ENCODE measurements around the gene LRRC28.

Gene LRRC28

DNA sequence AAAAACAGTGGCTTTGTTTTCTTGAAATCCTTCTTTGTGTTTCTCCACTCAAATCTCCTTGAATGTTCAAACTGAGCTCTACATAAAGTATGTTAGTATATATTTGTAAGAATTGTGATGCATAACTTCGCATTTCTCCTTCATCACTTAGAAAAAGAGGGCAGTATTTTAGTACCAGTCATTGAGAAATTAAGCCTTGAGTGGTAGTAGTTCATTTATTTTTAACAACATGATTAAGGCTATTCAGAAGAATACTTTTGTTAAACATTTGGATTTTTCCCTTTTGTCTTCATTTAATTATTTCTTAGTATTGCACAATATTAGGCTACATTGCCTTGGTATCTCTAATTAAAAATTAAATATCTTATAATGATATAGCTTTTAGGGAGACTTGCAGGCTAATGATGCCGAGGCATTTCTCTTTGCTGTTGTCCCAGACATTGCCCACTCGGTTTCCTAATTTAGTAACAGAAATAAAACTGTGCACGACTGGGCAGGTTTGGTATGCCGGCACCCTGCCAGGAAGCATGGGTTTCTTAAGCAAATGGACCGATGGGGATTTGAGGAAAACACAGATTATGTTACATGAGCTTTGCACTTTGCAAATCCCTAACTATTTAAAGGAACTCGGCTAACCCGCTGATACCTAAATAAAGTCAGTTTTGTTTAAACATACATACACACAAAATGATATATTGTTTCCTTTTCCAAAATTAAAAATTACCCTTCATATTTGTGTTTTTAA lies 54.7 kb downstream of the LRRC28 start (continued):
- TF ChIP-seq ZNF16 (tag by site-specific recombination; IDR thresholded peaks at IDR 0.05; ENCODE audit: low read depth) = no peak
- TF ChIP-seq, protein P1, sequence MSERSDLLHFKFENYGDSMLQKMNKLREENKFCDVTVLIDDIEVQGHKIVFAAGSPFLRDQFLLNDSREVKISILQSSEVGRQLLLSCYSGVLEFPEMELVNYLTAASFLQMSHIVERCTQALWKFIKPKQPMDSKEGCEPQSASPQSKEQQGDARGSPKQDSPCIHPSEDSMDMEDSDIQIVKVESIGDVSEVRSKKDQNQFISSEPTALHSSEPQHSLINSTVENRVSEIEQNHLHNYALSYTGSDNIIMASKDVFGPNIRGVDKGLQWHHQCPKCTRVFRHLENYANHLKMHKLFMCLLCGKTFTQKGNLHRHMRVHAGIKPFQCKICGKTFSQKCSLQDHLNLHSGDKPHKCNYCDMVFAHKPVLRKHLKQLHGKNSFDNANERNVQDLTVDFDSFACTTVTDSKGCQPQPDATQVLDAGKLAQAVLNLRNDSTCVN (tag by site-specific recombination; optimal IDR thresholded peaks at IDR 0.05) = no peak
- peak; percentile 77 for TF ChIP-seq IKZF3 (tag by site-specific recombination; IDR thresholded peaks at IDR 0.05)
- TF ChIP-seq, protein P2, sequence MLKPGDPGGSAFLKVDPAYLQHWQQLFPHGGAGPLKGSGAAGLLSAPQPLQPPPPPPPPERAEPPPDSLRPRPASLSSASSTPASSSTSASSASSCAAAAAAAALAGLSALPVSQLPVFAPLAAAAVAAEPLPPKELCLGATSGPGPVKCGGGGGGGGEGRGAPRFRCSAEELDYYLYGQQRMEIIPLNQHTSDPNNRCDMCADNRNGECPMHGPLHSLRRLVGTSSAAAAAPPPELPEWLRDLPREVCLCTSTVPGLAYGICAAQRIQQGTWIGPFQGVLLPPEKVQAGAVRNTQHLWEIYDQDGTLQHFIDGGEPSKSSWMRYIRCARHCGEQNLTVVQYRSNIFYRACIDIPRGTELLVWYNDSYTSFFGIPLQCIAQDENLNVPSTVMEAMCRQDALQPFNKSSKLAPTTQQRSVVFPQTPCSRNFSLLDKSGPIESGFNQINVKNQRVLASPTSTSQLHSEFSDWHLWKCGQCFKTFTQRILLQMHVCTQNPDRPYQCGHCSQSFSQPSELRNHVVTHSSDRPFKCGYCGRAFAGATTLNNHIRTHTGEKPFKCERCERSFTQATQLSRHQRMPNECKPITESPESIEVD (tag by site-specific recombination; IDR thresholded peaks at IDR 0.05) = peak; percentile 96
- TF ChIP-seq ZXDB (tag by site-specific recombination; IDR thresholded peaks at IDR 0.05) = peak; percentile 46
- no peak for TF ChIP-seq ZFP69B (tag by site-specific recombination; IDR thresholded peaks at IDR 0.05)
- TF ChIP-seq ZNF610 (tag by site-specific recombination; IDR thresholded peaks at IDR 0.05; ENCODE audit: borderline replicate concordance) = no peak
- 0 out of 2 replicates have a peak, but pooled peaks have one; percentile 36 for TF ChIP-seq KLF10 (tag by site-specific recombination; IDR thresholded peaks at IDR 0.05)
- TF ChIP-seq WT1 (tag by site-specific recombination; IDR thresholded peaks at IDR 0.05) = 0 out of 2 replicates have a peak, but pooled peaks have one; percentile 12
- TF ChIP-seq, protein P3, sequence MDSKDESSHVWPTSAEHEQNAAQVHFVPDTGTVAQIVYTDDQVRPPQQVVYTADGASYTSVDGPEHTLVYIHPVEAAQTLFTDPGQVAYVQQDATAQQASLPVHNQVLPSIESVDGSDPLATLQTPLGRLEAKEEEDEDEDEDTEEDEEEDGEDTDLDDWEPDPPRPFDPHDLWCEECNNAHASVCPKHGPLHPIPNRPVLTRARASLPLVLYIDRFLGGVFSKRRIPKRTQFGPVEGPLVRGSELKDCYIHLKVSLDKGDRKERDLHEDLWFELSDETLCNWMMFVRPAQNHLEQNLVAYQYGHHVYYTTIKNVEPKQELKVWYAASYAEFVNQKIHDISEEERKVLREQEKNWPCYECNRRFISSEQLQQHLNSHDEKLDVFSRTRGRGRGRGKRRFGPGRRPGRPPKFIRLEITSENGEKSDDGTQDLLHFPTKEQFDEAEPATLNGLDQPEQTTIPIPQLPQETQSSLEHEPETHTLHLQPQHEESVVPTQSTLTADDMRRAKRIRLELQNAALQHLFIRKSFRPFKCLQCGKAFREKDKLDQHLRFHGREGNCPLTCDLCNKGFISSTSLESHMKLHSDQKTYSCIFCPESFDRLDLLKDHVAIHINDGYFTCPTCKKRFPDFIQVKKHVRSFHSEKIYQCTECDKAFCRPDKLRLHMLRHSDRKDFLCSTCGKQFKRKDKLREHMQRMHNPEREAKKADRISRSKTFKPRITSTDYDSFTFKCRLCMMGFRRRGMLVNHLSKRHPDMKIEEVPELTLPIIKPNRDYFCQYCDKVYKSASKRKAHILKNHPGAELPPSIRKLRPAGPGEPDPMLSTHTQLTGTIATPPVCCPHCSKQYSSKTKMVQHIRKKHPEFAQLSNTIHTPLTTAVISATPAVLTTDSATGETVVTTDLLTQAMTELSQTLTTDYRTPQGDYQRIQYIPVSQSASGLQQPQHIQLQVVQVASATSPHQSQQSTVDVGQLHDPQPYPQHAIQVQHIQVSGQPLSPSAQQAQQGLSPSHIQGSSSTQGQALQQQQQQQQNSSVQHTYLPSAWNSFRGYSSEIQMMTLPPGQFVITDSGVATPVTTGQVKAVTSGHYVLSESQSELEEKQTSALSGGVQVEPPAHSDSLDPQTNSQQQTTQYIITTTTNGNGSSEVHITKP (tag by site-specific recombination; IDR thresholded peaks at IDR 0.05) = no peak
- TF ChIP-seq ZNF76 (tag by site-specific recombination; IDR thresholded peaks at IDR 0.05; ENCODE audit: borderline replicate concordance, low read depth) = no peak
- no peak for TF ChIP-seq ZNF239 (tag by site-specific recombination; IDR thresholded peaks at IDR 0.05)
- TF ChIP-seq ZFHX2 (tag by site-specific recombination; conservative IDR thresholded peaks at IDR 0.05) = no peak
- TF ChIP-seq KLF1 (tag by site-specific recombination; IDR thresholded peaks at IDR 0.05) = no peak
- TF ChIP-seq ZSCAN16 (tag by site-specific recombination; IDR thresholded peaks at IDR 0.05) = no peak
- no peak for TF ChIP-seq ZNF776 (tag by site-specific recombination; IDR thresholded peaks at IDR 0.05; ENCODE audit: borderline replicate concordance)
- TF ChIP-seq, protein P4, sequence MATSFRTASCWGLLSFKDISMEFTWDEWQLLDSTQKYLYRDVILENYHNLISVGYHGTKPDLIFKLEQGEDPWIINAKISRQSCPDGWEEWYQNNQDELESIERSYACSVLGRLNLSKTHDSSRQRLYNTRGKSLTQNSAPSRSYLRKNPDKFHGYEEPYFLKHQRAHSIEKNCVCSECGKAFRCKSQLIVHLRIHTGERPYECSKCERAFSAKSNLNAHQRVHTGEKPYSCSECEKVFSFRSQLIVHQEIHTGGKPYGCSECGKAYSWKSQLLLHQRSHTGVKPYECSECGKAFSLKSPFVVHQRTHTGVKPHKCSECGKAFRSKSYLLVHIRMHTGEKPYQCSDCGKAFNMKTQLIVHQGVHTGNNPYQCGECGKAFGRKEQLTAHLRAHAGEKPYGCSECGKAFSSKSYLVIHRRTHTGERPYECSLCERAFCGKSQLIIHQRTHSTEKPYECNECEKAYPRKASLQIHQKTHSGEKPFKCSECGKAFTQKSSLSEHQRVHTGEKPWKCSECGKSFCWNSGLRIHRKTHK (tag by site-specific recombination; IDR thresholded peaks at IDR 0.05) = no peak
- no peak for TF ChIP-seq ZNF549 (tag by site-specific recombination; IDR thresholded peaks at IDR 0.05)
- TF ChIP-seq, protein P5, sequence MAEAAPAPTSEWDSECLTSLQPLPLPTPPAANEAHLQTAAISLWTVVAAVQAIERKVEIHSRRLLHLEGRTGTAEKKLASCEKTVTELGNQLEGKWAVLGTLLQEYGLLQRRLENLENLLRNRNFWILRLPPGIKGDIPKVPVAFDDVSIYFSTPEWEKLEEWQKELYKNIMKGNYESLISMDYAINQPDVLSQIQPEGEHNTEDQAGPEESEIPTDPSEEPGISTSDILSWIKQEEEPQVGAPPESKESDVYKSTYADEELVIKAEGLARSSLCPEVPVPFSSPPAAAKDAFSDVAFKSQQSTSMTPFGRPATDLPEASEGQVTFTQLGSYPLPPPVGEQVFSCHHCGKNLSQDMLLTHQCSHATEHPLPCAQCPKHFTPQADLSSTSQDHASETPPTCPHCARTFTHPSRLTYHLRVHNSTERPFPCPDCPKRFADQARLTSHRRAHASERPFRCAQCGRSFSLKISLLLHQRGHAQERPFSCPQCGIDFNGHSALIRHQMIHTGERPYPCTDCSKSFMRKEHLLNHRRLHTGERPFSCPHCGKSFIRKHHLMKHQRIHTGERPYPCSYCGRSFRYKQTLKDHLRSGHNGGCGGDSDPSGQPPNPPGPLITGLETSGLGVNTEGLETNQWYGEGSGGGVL (tag by site-specific recombination; IDR thresholded peaks at IDR 0.05) = no peak
- TF ChIP-seq ZBTB20 (tag by site-specific recombination; IDR thresholded peaks at IDR 0.05) = no peak
- TF ChIP-seq GFI1B (tag by site-specific recombination; IDR thresholded peaks at IDR 0.05) = peak; percentile 84
- no peak for TF ChIP-seq ZNF214 (tag by site-specific recombination; IDR thresholded peaks at IDR 0.05; ENCODE audit: borderline replicate concordance)
- no peak for TF ChIP-seq ZNF37A (tag by site-specific recombination; IDR thresholded peaks at IDR 0.05)
- no peak for TF ChIP-seq ZNF654 (tag by site-specific recombination; IDR thresholded peaks at IDR 0.05; ENCODE audit: low read depth)
- TF ChIP-seq ZNF658 (tag by site-specific recombination; IDR thresholded peaks at IDR 0.05) = no peak
- TF ChIP-seq, protein P6, sequence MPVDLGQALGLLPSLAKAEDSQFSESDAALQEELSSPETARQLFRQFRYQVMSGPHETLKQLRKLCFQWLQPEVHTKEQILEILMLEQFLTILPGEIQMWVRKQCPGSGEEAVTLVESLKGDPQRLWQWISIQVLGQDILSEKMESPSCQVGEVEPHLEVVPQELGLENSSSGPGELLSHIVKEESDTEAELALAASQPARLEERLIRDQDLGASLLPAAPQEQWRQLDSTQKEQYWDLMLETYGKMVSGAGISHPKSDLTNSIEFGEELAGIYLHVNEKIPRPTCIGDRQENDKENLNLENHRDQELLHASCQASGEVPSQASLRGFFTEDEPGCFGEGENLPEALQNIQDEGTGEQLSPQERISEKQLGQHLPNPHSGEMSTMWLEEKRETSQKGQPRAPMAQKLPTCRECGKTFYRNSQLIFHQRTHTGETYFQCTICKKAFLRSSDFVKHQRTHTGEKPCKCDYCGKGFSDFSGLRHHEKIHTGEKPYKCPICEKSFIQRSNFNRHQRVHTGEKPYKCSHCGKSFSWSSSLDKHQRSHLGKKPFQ (tag by site-specific recombination; IDR thresholded peaks at IDR 0.05) = no peak
- peak; percentile 25; the same call in 1 of the 2 replicates for TF ChIP-seq OSR2 (tag by site-specific recombination; IDR thresholded peaks at IDR 0.05)
